Fibroblast of lung (primary cell): ENCODE measurements around the gene KCNN3. TPM values are rescaled to one million over a fixed set of nuclear protein-coding genes. Genes with fewer than 3 reads are reported as not detected.

Experiments used
- DNase-seq, 2 donors: peaks; one replicate each; pipeline versions ENCODE4 v3.0.0 to v3.0.0-alpha.2; 2010; ENCODE audit warnings: low read depth in 2 of 2
- H2AFZ ChIP-seq: 2 replicates; pipeline ENCODE4 v1.5.1; 2012; ENCODE audit warnings: low read length, control low read depth, inconsistent platforms
- H3K27ac ChIP-seq: 2 replicates; pipeline ENCODE4 v1.5.1; 2011; ENCODE audit warnings: low read length, control low read depth; ENCODE audit not compliant: insufficient read depth
- H3K27me3 ChIP-seq: 2 replicates; pipeline ENCODE4 v1.5.1; 2011; ENCODE audit warnings: mild to moderate bottlenecking, low read length; ENCODE audit not compliant: control insufficient read depth, insufficient read depth
- H3K36me3 ChIP-seq: 2 replicates; pipeline ENCODE4 v1.5.1; 2011; ENCODE audit warnings: low read length; ENCODE audit not compliant: control insufficient read depth, insufficient read depth
- H3K4me1 ChIP-seq: 2 replicates; pipeline ENCODE4 v1.5.1; 2011; ENCODE audit warnings: low read length; ENCODE audit not compliant: control insufficient read depth, insufficient read depth; ENCODE audit errors: extremely low read depth
- H3K4me2 ChIP-seq: 2 replicates; pipeline ENCODE4 v1.5.1; 2011; ENCODE audit warnings: low read length, control low read depth; ENCODE audit not compliant: insufficient read depth; ENCODE audit errors: extremely low read depth
- H3K4me3 ChIP-seq, 4 experiments: fragments of 200-600 bp in 1 of 4; sonication (generic) in 1 of 4; replicated peaks in 1 of 4; 2 replicates each; pipeline ENCODE4 v1.5.1; 2011 to 2016; ENCODE audit warnings: low read length in 4 of 4, low read depth in 3 of 4, mild to moderate bottlenecking in 3 of 4, control low read depth in 2 of 4, inconsistent platforms in 1 of 4, mixed read lengths in 1 of 4; ENCODE audit not compliant: insufficient read depth in 1 of 4; ENCODE audit errors: control extremely low read depth in 1 of 4
- H3K79me2 ChIP-seq: 2 replicates; pipeline ENCODE4 v1.5.1; 2012; ENCODE audit warnings: mild to moderate bottlenecking, low read length, inconsistent platforms; ENCODE audit not compliant: control insufficient read depth, insufficient read depth
- H3K9ac ChIP-seq: 2 replicates; pipeline ENCODE4 v1.5.1; 2011; ENCODE audit warnings: mild to moderate bottlenecking, low read length, control low read depth; ENCODE audit not compliant: insufficient read depth
- H3K9me3 ChIP-seq: 2 replicates; pipeline ENCODE4 v1.5.1; 2012; ENCODE audit warnings: low read depth, low read length; ENCODE audit not compliant: control insufficient read depth, insufficient read depth
- H4K20me1 ChIP-seq: 2 replicates; pipeline ENCODE4 v1.5.1; 2011; ENCODE audit warnings: low read length; ENCODE audit not compliant: control insufficient read depth, insufficient read depth; ENCODE audit errors: extremely low read depth
- CTCF ChIP-seq, 2 donors: IDR thresholded peaks in 1 of 2; conservative IDR thresholded peaks in 1 of 2; 1 replicate in 1 of 2; 2 replicates in 1 of 2; pipeline ENCODE4 v1.5.1; 2011 to 2012; ENCODE audit warnings: low read length in 2 of 2, control low read depth in 1 of 2, inconsistent platforms in 1 of 2, low read depth in 1 of 2, mild to moderate bottlenecking in 1 of 2
- EZH2 ChIP-seq: IDR thresholded peaks from 2 replicates; pipeline ENCODE4 v1.5.1; 2012; ENCODE audit warnings: low read length, control low read depth, mild to moderate bottlenecking; ENCODE audit errors: missing control alignments
- polyA plus RNA-seq, 2 donors: library from polyadenylated mRNA; depleted of rRNA in 1 of 2; stranded (reverse) in 1 of 2; unstranded in 1 of 2; fragments of >200 nt; gene quantifications; 2 replicates each; pipeline ENCODE4 v1.2.1, GENCODE V29; 2011 to 2012; ENCODE audit warnings: missing spikeins in 1 of 2
- total RNA-seq: library from RNA; depleted of rRNA; stranded (reverse); fragments of >200 nt; gene quantifications from 2 replicates; pipeline ENCODE4 v1.2.1, GENCODE V29; 2014

The KCNN3 gene
- total and polyA plus RNA-seq, 2 donors (not counting 1 experiment from before 2014, with no cell fraction given), result not detected

GRCh38 chr1:154845174-154845573 lies 24.9 kb downstream of the KCNN3 start:
- no peak overlapping the region for H3K4me3 ChIP-seq
- H3K9me3 ChIP-seq, result no peaks in the 10 kb centered on the region
- H3K27me3 ChIP-seq, result peaks cover 24% of the 10 kb centered on the region
- no peaks in the 10 kb centered on the region for H3K4me1 ChIP-seq
- H3K9ac ChIP-seq, result no peak overlapping the region
- no peak for DNase-seq
- H3K36me3 ChIP-seq, result no peaks in the 10 kb centered on the region
- no peaks in the 10 kb centered on the region for H4K20me1 ChIP-seq
- no peak overlapping the region for H3K4me2 ChIP-seq
- no peaks in the 10 kb centered on the region for H3K79me2 ChIP-seq
- H2AFZ ChIP-seq, result no peak overlapping the region
- H3K27ac ChIP-seq, result no peak overlapping the region
- TF ChIP-seq CTCF (conservative IDR thresholded peaks at IDR 0.05 in 1 of 2, IDR thresholded peaks at IDR 0.05 in 1 of 2; ENCODE audit: low read depth in 1 of 2, low read length in 2 of 2), result no peak
- TF ChIP-seq EZH2, result no peak

GRCh38 chr1:154844297-154844681 lies 25.8 kb downstream of the KCNN3 start:
- H4K20me1 ChIP-seq, result no peaks in the 10 kb centered on the region
- H3K4me3 ChIP-seq, result no peak overlapping the region
- no peak overlapping the region for H3K27ac ChIP-seq
- no peak for TF ChIP-seq CTCF (conservative IDR thresholded peaks at IDR 0.05 in 1 of 2, IDR thresholded peaks at IDR 0.05 in 1 of 2; ENCODE audit: low read depth in 1 of 2, low read length in 2 of 2)
- TF ChIP-seq EZH2, result no peak
- no peak overlapping the region for H3K4me2 ChIP-seq
- H3K27me3 ChIP-seq, result peaks cover 20% of the 10 kb centered on the region
- no peaks in the 10 kb centered on the region for H3K4me1 ChIP-seq
- no peak overlapping the region for H2AFZ ChIP-seq
- no peak for DNase-seq
- H3K9ac ChIP-seq, result no peak overlapping the region
- H3K9me3 ChIP-seq, result no peaks in the 10 kb centered on the region
- H3K79me2 ChIP-seq, result no peaks in the 10 kb centered on the region
- H3K36me3 ChIP-seq, result no peaks in the 10 kb centered on the region

GRCh38 chr1:154843636-154844296 lies 26.3 kb downstream of the KCNN3 start:
- Histone ChIP-seq H3K27me3 (peaks cover 17% of the 10 kb centered on the region), H3K4me3 (no peak overlapping the region), H2AFZ (no peak overlapping the region), H3K36me3 (no peaks in the 10 kb centered on the region), H3K9me3 (no peaks in the 10 kb centered on the region), H3K9ac (no peak overlapping the region), H4K20me1 (no peaks in the 10 kb centered on the region), H3K4me2 (no peak overlapping the region), H3K4me1 (no peaks in the 10 kb centered on the region), H3K79me2 (no peaks in the 10 kb centered on the region), H3K27ac (no peak overlapping the region)
- no peak for DNase-seq
- TF ChIP-seq CTCF (conservative IDR thresholded peaks at IDR 0.05 in 1 of 2, IDR thresholded peaks at IDR 0.05 in 1 of 2; ENCODE audit: low read depth in 1 of 2, low read length in 2 of 2), result no peak
- no peak for TF ChIP-seq EZH2
